Measurements from ENCODE around the gene FCGR1A. TPM values are rescaled to one million over a fixed set of nuclear protein-coding genes. Genes with fewer than 3 reads are reported as not detected.
"Not testable (repeated sequence)": the region's sequence is repeated elsewhere in the genome, so short reads cannot be mapped to it uniquely, and the experiment has no call there.

Gene FCGR1A
- polyA plus RNA-seq (2013): 6.8 TPM

DNA sequence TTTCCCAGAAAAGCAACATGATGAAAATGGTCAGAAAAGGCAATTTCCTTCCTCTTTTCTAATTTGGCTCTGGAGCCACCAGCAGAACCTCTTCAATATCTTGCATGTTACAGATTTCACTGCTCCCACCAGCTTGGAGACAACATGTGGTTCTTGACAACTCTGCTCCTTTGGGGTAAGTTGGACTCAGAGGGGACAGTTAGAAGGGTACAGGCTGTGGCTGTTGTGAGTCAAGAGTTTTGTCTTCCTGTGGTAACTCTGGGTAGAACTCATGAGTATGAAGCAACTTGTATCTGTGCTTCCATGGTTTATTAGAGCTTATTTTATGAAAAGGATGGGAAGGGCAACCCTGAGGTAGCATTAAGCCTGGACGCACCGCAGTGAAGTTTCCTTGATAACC lies at the start of gene FCGR1A:
FCGR1A (plus strand) TSS at position 95 of the 400 bp plus-strand sequence; CDS start at position 145, 50 bp downstream.
- H3K36me3 ChIP-seq (ENCODE audit: control insufficient read depth in 4 of 4, insufficient read depth in 4 of 4, low read length in 3 of 4); H3K4me1 ChIP-seq (ENCODE audit: control extremely low read depth in 1 of 4, control insufficient read depth in 4 of 4, insufficient read depth in 4 of 4, low read length in 3 of 4); H3K9me3 ChIP-seq (ENCODE audit: control extremely low read depth in 1 of 5, control insufficient read depth in 4 of 5, insufficient read depth in 2 of 5, low read depth in 1 of 5, low read length in 4 of 5); H3K27me3 ChIP-seq (replicated peaks in 2 of 5; ENCODE audit: control insufficient read depth in 4 of 5, insufficient read depth in 5 of 5, low read length in 4 of 5); POLR2A ChIA-PET; H3K27ac ChIP-seq (ENCODE audit: insufficient read depth in 1 of 2, low read depth in 1 of 2, low read length in 2 of 2, poor library complexity in 1 of 2, severe bottlenecking in 2 of 2); CTCF ChIA-PET; H3K4me3 ChIP-seq (ENCODE audit: control insufficient read depth in 1 of 7, extremely low read depth in 1 of 7, insufficient read depth in 4 of 7, low read depth in 2 of 7, low read length in 6 of 7); DNase-seq: not testable (repeated sequence)
- no CpG with 5 or more reads among the region's 2 CpGs for WGBS (ENCODE audit: insufficient coverage)

DNA sequence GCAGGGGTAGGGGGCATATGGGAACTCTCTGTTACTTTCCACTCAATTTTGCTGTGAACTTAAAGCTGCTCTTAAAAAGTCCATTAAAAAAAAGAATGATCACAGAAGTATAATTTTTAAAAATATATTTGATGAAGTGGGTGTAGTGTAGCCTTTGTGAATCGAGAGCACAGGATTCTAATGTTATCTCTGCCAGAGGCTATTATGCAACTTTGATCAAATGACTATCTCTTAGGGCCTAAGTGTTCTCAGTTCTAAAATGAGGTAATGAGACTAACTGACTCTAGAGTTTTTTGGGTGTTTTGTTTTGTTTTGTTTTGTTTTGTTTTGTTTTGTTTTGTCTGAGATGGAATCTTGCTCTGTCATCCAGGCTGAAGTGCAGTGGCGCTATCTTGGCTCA lies 49.7 kb upstream of the FCGR1A start:
- DNase-seq; CTCF ChIA-PET; H3K9me3 ChIP-seq (ENCODE audit: control extremely low read depth in 1 of 5, control insufficient read depth in 4 of 5, insufficient read depth in 2 of 5, low read depth in 1 of 5, low read length in 4 of 5); H3K36me3 ChIP-seq (ENCODE audit: control insufficient read depth in 4 of 4, insufficient read depth in 4 of 4, low read length in 3 of 4); POLR2A ChIA-PET; H3K27me3 ChIP-seq (replicated peaks in 2 of 5; ENCODE audit: control insufficient read depth in 4 of 5, insufficient read depth in 5 of 5, low read length in 4 of 5); H3K27ac ChIP-seq (ENCODE audit: insufficient read depth in 1 of 2, low read depth in 1 of 2, low read length in 2 of 2, poor library complexity in 1 of 2, severe bottlenecking in 2 of 2); H3K4me1 ChIP-seq (ENCODE audit: control extremely low read depth in 1 of 4, control insufficient read depth in 4 of 4, insufficient read depth in 4 of 4, low read length in 3 of 4); H3K4me3 ChIP-seq (ENCODE audit: control insufficient read depth in 1 of 7, extremely low read depth in 1 of 7, insufficient read depth in 4 of 7, low read depth in 2 of 7, low read length in 6 of 7): not testable (repeated sequence)
- WGBS (ENCODE audit: insufficient coverage): no CpG with 5 or more reads among the region's 2 CpGs

GRCh38 chr1:149734692-149735091 lies 47.8 kb upstream of the FCGR1A start:
- DNase-seq; H3K4me3 ChIP-seq (ENCODE audit: control insufficient read depth in 1 of 7, extremely low read depth in 1 of 7, insufficient read depth in 4 of 7, low read depth in 2 of 7, low read length in 6 of 7); H3K27me3 ChIP-seq (replicated peaks in 2 of 5; ENCODE audit: control insufficient read depth in 4 of 5, insufficient read depth in 5 of 5, low read length in 4 of 5); CTCF ChIA-PET; H3K9me3 ChIP-seq (ENCODE audit: control extremely low read depth in 1 of 5, control insufficient read depth in 4 of 5, insufficient read depth in 2 of 5, low read depth in 1 of 5, low read length in 4 of 5); H3K4me1 ChIP-seq (ENCODE audit: control extremely low read depth in 1 of 4, control insufficient read depth in 4 of 4, insufficient read depth in 4 of 4, low read length in 3 of 4); POLR2A ChIA-PET; H3K36me3 ChIP-seq (ENCODE audit: control insufficient read depth in 4 of 4, insufficient read depth in 4 of 4, low read length in 3 of 4); H3K27ac ChIP-seq (ENCODE audit: insufficient read depth in 1 of 2, low read depth in 1 of 2, low read length in 2 of 2, poor library complexity in 1 of 2, severe bottlenecking in 2 of 2): not testable (repeated sequence)
- WGBS (ENCODE audit: insufficient coverage): no CpG with 5 or more reads among the region's 1 CpG

DNA sequence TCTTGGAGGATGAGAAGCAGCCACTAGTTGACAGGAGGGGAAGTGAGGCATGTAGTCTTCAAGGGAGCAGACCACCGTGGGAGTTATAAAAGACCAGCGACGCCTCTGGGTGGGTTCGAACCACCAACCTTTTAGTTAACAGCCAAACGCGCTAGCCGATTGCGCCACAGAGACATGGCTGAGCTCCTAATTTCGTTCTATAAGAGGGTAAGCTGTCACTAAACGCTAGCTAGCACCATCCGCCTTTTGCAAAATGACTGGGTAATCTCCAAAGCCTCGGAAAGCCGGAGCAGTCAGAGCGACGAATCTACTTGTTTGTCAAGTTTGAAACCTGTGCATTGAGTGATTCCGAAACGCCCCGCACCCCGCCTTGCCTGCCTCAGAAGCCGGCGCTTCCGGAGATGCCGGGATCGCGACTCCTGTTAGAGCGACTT lies 42.3 kb upstream of the FCGR1A start:
- WGBS (ENCODE audit: insufficient coverage): 6% methylated on average over 9 of the region's 26 CpGs
- POLR2A ChIA-PET; H3K27ac ChIP-seq (ENCODE audit: insufficient read depth in 1 of 2, low read depth in 1 of 2, low read length in 2 of 2, poor library complexity in 1 of 2, severe bottlenecking in 2 of 2); CTCF ChIA-PET; H3K9me3 ChIP-seq (ENCODE audit: control extremely low read depth in 1 of 5, control insufficient read depth in 4 of 5, insufficient read depth in 2 of 5, low read depth in 1 of 5, low read length in 4 of 5); H3K4me1 ChIP-seq (ENCODE audit: control extremely low read depth in 1 of 4, control insufficient read depth in 4 of 4, insufficient read depth in 4 of 4, low read length in 3 of 4); H3K36me3 ChIP-seq (ENCODE audit: control insufficient read depth in 4 of 4, insufficient read depth in 4 of 4, low read length in 3 of 4); H3K27me3 ChIP-seq (replicated peaks in 2 of 5; ENCODE audit: control insufficient read depth in 4 of 5, insufficient read depth in 5 of 5, low read length in 4 of 5): not testable (repeated sequence)
- DNase-seq: peak; percentile 59 to 84 (median 79)
- peak overlapping the region in 3 of 7 experiments; percentile 43 to 66 (median 52) for H3K4me3 ChIP-seq (ENCODE audit: control insufficient read depth in 1 of 7, extremely low read depth in 1 of 7, insufficient read depth in 4 of 7, low read depth in 2 of 7, low read length in 6 of 7)

- peak overlapping the region in 3 of 7 experiments; percentile 43 to 66 (median 52) for H3K4me3 ChIP-seq (ENCODE audit: control insufficient read depth in 1 of 7, extremely low read depth in 1 of 7, insufficient read depth in 4 of 7, low read depth in 2 of 7, low read length in 6 of 7)
- WGBS (ENCODE audit: insufficient coverage): no CpG with 5 or more reads among the region's 13 CpGs
- H3K4me1 ChIP-seq (ENCODE audit: control extremely low read depth in 1 of 4, control insufficient read depth in 4 of 4, insufficient read depth in 4 of 4, low read length in 3 of 4): not testable (repeated sequence)
Observed at GRCh38 chr1:149740590-149741230, 41.8 kb upstream of the FCGR1A start.

GRCh38 chr1:149741914-149742313 lies 40.6 kb upstream of the FCGR1A start:
- H3K4me1 ChIP-seq (ENCODE audit: control extremely low read depth in 1 of 4, control insufficient read depth in 4 of 4, insufficient read depth in 4 of 4, low read length in 3 of 4); H3K36me3 ChIP-seq (ENCODE audit: control insufficient read depth in 4 of 4, insufficient read depth in 4 of 4, low read length in 3 of 4); H3K4me3 ChIP-seq (ENCODE audit: control insufficient read depth in 1 of 7, extremely low read depth in 1 of 7, insufficient read depth in 4 of 7, low read depth in 2 of 7, low read length in 6 of 7); DNase-seq; CTCF ChIA-PET; POLR2A ChIA-PET; H3K9me3 ChIP-seq (ENCODE audit: control extremely low read depth in 1 of 5, control insufficient read depth in 4 of 5, insufficient read depth in 2 of 5, low read depth in 1 of 5, low read length in 4 of 5); H3K27ac ChIP-seq (ENCODE audit: insufficient read depth in 1 of 2, low read depth in 1 of 2, low read length in 2 of 2, poor library complexity in 1 of 2, severe bottlenecking in 2 of 2); H3K27me3 ChIP-seq (replicated peaks in 2 of 5; ENCODE audit: control insufficient read depth in 4 of 5, insufficient read depth in 5 of 5, low read length in 4 of 5): not testable (repeated sequence)
- no CpG with 5 or more reads among the region's 5 CpGs for WGBS (ENCODE audit: insufficient coverage)

More at GRCh38 chr1:149740590-149741230, 41.8 kb upstream of the FCGR1A start:
- CTCF ChIA-PET; H3K27me3 ChIP-seq (replicated peaks in 2 of 5; ENCODE audit: control insufficient read depth in 4 of 5, insufficient read depth in 5 of 5, low read length in 4 of 5); H3K27ac ChIP-seq (ENCODE audit: insufficient read depth in 1 of 2, low read depth in 1 of 2, low read length in 2 of 2, poor library complexity in 1 of 2, severe bottlenecking in 2 of 2); H3K9me3 ChIP-seq (ENCODE audit: control extremely low read depth in 1 of 5, control insufficient read depth in 4 of 5, insufficient read depth in 2 of 5, low read depth in 1 of 5, low read length in 4 of 5); H3K36me3 ChIP-seq (ENCODE audit: control insufficient read depth in 4 of 4, insufficient read depth in 4 of 4, low read length in 3 of 4); POLR2A ChIA-PET: not testable (repeated sequence)
- peak in 2 of 3 donors; percentile 22 to 39 for DNase-seq

DNA sequence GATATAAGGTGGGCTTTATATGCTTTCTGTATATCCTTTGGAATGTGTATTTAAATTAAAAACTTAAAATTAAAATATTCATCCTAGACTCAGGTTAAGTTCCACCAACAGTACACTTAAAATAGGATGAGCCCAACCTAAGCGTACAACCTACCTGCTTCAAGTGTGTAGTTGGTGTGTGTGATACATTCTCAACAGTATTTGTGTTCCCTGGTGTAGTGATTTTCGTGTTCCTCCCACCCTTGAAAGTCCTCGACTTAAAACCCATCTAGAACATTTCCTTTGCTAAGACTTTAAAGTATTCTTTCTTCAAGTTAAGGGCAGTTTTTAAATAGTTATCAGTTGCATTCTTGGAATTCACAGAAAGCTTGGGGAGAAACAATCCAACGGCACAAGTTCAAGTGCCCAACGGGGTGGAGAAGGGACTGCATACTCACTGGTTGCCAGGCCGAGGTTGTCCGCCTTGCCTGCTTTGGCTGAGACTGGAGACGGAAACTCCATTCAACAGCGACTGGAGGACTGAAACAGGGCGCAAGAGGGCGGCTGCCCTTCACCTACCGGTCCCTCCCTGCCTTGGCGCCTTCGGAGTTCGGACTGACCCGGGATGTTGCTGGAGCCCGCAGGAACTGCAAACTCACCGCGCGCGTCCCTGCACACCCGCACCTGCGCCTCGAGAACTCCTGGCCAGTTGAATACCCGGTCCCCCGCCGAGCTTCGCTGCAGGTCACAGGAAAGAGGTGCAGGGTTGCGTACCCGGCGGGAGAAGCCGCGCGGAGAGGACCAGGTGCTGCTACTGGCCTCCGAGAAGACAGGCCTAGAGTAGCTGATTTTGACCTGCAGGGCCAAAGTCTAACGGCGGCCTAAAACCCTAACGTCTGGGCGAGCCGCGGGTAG lies 35.8 kb upstream of the FCGR1A start:
- 5% methylated on average over 11 of the region's 41 CpGs for WGBS (ENCODE audit: insufficient coverage)
- DNase-seq: peak in 2 of 3 donors; percentile 29 to 49
- peak overlapping the region in 3 of 7 experiments; percentile 32 to 58 (median 53) for H3K4me3 ChIP-seq (ENCODE audit: control insufficient read depth in 1 of 7, extremely low read depth in 1 of 7, insufficient read depth in 4 of 7, low read depth in 2 of 7, low read length in 6 of 7)
- H3K27me3 ChIP-seq (replicated peaks in 2 of 5; ENCODE audit: control insufficient read depth in 4 of 5, insufficient read depth in 5 of 5, low read length in 4 of 5); H3K9me3 ChIP-seq (ENCODE audit: control extremely low read depth in 1 of 5, control insufficient read depth in 4 of 5, insufficient read depth in 2 of 5, low read depth in 1 of 5, low read length in 4 of 5); H3K27ac ChIP-seq (ENCODE audit: insufficient read depth in 1 of 2, low read depth in 1 of 2, low read length in 2 of 2, poor library complexity in 1 of 2, severe bottlenecking in 2 of 2); H3K4me1 ChIP-seq (ENCODE audit: control extremely low read depth in 1 of 4, control insufficient read depth in 4 of 4, insufficient read depth in 4 of 4, low read length in 3 of 4); CTCF ChIA-PET; H3K36me3 ChIP-seq (ENCODE audit: control insufficient read depth in 4 of 4, insufficient read depth in 4 of 4, low read length in 3 of 4); POLR2A ChIA-PET: not testable (repeated sequence)

All from common myeloid progenitor, CD34-positive (primary cell).